SKM-1 treated with dmso at 0.1 percent for 144 hours (cell line): Measurements from ENCODE around the gene ABLIM2.

Source experiments
- DNase-seq: peaks from one replicate; lab custom pipeline; 2025; ENCODE audit not compliant: unreplicated experiment; lab: John Stamatoyannopoulos, UW

The ABLIM2 gene

DNA sequence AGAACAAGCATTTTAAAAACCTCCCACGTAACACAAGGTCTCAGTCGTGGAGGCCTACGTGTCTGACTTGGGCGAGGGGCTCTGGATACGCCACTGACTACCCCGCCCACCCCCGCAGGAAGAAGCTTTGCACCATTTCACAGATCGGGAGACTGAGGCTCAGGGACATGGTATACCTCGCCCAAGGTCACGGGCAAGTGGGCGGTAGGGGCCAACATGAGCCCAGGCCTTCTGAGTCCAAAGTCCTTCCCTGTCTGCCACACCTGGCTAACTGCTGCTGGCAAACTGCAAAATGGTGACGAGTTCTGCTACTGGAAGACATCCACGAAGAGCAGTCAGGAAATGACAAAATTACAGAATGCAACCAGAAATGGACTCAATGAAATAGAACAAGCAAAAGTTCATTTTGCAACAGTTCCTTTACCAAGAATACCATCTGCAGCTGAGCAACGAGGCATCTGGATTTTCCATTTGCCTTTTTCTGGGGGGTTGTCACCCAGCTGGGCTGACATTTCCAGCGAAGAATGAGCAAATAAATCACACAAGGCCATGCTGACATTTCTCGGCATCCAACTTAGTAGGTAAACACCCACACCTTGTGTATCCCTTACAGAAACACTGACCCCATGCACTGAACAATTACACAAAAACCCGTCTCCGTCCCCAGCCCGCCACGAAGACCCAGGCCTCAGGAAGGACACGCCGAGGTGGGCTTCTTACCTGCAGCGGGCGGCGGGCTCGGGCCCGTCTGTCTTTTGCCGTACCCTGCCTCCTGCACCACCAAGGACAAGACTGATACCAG lies 148.7 kb downstream of the ABLIM2 start:
- DNase-seq, result no peak

- no peak for DNase-seq
Measured at GRCh38 chr4:8009097-8009496, 149.5 kb downstream of the ABLIM2 start.

- no peak for DNase-seq
Measured at GRCh38 chr4:8008391-8008790, 150.2 kb downstream of the ABLIM2 start.

GRCh38 chr4:8007581-8007980 lies 151.0 kb downstream of the ABLIM2 start:
- DNase-seq, result no peak

DNA sequence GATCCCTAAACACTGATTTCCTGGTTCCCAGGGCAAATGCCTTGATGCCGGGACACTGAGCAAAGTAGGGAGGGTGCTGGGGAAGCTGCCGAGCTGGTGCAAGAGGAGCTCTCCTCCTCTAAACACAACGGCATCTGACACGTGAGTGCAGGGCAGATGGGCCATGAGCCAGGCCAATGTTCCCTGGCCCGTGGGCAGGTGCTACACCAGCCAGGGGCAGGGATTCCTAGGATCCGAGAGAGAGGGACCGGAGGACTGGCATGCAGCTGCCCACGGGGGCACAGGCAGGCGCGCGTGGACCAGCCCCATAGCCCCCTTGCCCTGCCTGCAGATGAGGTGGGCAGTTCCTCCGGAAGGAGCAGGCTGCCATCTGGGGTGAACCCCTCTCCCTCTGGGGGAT lies 152.1 kb downstream of the ABLIM2 start:
- no peak for DNase-seq

DNA sequence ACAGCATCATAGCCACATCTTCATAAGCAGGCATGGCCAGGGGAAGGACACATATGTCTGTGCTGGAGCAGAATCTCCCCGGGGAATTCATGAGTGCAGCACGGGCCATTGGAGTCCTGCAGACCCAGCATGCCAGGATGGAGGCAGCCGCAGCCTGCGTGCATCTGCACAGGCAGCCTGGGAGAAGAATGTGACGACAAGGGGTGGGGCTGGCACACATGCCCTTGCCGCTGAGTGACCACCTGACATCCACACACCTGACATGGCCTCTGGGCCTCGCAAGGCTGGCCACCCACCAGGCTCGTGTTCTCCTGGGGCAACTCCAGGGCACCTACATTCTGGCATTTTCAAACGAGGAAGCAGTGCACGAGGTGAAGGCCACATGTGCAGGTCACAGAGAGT lies 152.8 kb downstream of the ABLIM2 start:
- no peak for DNase-seq

DNA sequence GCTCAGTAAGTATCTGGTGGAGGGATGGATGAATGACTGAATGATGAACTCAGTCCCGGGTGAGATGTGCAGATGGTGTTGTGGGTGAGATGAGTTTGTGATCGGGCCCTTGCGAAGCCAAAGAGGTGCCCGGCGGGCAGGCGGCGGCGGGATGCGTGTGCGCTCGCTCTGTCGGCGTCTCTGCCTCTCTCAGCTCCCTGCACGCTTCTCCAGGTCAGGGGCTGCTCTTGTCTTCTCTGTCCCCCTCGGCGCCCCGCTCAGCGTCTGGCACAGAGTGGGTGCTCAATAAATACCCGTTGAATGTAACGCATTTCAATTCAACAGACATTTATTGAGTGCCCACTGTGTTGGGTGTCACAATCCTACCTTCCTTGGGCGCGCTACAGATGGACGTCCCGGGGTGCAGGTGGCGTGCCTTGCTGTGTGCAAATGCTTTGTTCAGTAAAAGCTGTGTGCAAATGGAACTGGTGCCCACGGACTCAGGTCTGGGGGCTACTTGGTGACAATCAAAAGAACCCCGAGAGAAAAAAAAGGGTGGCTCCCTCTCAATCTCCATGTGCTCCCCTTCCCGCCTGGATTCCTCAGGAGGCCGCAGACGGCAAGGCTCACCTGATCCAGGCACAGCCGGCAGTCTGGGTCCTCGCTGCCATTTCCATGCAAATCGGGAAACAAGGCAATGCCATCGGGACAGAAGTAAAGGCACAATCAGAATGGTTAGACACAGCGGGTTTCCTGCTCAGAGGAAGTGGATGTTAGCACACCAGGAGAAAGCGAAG lies 153.4 kb downstream of the ABLIM2 start:
- no peak for DNase-seq

DNA sequence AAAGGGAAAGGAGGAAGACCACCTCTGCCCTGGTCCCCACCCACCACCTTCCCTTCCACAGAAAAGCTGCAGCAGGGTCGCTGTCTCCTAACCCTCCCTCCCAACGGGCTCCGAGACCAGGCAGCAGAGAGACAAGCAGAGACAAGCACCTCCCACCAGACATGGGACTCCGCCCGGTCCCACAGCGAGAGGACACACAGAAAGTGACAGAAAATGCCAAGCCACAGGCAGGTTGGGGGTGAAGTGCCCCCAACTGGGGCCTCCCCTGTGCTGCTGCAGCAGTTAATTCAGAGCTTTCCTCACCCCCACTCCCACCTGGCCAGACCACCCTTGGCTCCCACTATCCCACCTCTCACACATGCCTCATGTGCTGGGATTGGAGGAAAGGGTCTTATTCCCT lies 154.5 kb downstream of the ABLIM2 start:
- no peak for DNase-seq

- no peak for DNase-seq
Measured at GRCh38 chr4:8002525-8003309, 155.9 kb downstream of the ABLIM2 start.

GRCh38 chr4:8001564-8002355 lies 156.9 kb downstream of the ABLIM2 start:
- no peak for DNase-seq

DNA sequence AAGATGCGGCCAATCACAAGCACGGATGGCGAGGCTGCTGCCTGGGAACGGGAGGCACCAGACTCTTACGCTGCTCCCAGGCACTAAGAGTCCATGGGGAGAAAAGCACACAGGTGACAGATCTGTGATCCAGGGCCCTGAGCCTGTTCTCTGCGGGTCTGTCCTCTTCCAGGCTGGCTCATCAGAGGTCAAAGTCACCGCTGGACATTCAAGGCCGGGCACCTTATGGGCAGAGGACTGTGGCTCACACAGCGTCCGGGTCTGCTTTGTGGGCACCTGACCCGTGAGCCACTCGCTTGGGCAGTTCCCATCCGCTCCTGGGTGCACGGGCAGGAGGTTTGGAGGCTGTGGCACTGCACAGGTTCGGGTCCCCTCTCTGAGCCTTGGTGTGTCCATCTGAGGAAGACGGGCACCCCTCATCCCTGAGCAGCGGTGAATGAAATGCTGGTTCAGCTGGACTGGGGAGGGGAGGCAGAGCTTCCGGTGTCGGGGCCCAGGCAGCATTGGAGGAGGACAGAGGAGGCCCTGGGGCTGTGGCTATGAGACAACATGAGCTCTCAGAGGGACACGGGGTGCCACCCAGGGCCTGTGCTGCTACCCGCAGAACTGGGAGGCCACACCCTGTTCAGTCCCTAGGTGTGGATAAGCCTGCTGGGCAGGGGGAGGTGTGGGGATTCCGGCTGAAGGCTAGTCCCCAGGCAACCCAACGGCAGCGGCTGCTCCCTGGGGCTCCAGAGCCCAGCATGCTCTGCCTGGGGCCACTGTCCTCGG lies 157.7 kb downstream of the ABLIM2 start:
- DNase-seq, result no peak

DNA sequence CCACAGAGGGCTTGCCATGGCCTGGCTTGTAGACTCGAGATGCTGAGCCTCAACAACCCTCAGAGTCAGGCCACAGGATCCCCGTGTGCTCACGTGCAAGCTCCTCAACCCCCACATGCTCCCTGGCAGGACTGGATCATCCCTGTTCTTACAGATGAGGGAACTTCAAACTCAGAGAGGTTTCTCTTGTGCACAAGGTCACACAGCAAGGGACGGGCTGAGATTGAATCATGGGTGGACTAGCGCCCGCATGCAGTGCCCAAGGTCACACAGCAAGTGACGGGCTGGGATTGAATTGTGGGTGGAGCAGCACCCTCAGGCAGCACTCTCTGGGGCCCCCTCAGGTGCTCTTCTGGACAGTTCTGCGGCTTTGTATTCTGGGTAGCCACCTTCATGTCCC lies 158.4 kb downstream of the ABLIM2 start:
- no peak for DNase-seq

GRCh38 chr4:7999695-8000094 lies 158.9 kb downstream of the ABLIM2 start:
- DNase-seq, result no peak

DNA sequence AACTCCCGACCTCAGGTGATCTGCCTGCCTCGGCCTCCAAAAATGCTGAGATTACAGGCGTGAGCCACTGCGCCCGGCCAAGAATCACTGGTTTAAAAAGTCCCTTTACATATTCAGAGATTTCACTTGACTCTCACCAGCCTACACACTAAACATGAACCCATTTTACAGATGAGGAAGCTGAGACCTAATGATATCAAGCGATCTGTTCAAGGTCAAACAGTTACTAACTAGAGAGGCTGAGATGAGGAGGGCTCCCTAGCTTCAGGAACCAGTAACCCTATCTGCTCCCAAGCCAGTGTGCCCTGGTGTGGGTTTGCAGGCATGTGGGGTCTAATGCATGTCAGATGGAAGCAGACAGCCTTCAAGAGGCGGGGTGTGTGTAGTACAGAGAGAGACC lies 159.3 kb downstream of the ABLIM2 start:
- DNase-seq, result no peak

GRCh38 chr4:7998447-7998846 lies 160.2 kb downstream of the ABLIM2 start:
- no peak for DNase-seq

DNA sequence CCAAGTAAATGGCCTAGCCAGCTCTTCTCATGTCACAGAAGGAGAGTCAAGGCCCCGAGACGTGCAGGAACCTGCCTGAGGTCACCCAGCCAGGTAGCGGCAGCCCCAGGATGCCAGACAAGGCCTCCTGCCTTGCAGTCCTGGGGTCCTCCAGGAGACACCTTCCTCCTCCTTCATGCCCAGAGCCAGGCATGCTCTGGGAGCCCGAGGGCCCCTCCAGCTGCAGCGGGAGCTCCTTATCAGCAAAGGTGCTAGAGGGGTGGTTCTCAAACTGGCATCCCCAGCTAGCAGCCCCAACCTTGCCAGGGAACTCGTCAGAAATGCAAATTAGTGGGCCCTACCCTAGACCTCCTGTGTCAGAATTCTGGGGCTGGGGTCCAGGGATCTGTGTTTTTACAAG lies 162.7 kb downstream of the ABLIM2 start:
- DNase-seq, result no peak

GRCh38 chr4:7995135-7995534 lies 163.5 kb downstream of the ABLIM2 start:
- DNase-seq, result no peak

DNA sequence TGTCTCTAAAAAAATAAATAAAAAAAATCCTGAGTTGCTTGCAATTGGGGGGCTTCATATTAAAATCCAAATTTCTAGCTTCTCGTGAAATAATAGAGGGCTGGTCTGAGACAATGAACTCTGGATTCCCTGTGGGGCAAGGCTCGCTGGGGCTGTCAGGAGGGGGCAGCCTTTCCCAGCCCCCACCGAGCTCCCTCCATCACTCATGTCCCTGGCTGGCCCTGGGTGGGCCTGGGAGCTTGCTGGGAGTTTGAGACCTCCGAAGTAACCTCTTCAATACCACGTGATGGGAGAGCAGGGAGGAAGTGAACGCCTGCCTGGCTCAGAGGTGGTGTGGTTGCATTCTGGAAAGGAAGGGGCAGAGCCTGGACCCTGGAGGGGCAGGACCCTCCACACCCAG lies 164.9 kb downstream of the ABLIM2 start:
- no peak for DNase-seq

GRCh38 chr4:7992846-7993245 lies 165.8 kb downstream of the ABLIM2 start:
- DNase-seq, result no peak

DNA sequence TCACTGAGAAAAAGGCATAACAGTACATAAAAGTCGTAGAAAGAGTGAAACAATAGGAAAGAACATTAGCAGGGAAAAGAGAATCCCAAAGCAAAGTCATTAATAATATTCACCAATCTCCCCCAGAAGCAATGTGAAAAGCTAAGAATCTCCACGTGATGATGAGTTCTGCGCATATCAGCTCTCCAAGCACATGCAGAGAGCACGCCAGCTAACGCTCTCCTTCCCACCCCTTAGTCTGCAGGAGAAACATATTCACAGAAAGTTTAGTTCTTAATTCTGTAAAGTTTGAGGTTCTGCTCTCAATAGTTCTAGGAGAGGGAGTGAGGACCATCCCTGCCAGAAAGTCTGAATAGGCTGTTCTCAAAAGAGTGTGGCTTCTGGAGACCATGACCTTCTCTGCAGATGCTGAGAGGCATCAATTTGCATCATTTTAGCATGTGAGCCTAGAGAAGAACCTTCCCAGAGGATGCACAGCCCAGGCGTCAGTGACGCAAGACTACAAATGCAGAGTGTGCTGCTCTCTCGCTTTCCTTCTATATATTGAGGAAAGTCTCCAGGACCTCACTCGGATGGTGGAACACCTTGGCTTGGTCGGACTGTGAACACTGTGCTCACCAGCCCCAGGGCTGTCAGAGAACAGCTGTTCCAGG lies 167.7 kb downstream of the ABLIM2 start:
- no peak for DNase-seq
